Activated CD4-positive, alpha-beta T cell treated with anti-CD3 and anti-CD28 coated beads for 1 hour (primary cell): ENCODE data around the gene ROBO2.

Experiments used
- DNase-seq: peaks from one replicate; pipeline ENCODE4 v3.0.0-alpha.2; 2020

The ROBO2 gene

GRCh38 chr3:77191014-77191413 is 151.1 kb downstream of the ROBO2 start:
- no peak for DNase-seq

GRCh38 chr3:77191640-77192039 is 151.7 kb downstream of the ROBO2 start:
- DNase-seq = no peak

- DNase-seq = no peak
These were observed 156.1 kb downstream of the ROBO2 start for GRCh38 chr3:77195766-77196545.

GRCh38 chr3:77197408-77197807 is 157.5 kb downstream of the ROBO2 start:
- DNase-seq = no peak

- no peak for DNase-seq
These were observed 164.0 kb downstream of the ROBO2 start for GRCh38 chr3:77203851-77204250.

GRCh38 chr3:77204788-77205187 is 164.9 kb downstream of the ROBO2 start:
- no peak for DNase-seq

GRCh38 chr3:77207753-77208152 is 167.9 kb downstream of the ROBO2 start:
- DNase-seq = no peak

GRCh38 chr3:77222701-77223100 is 182.8 kb downstream of the ROBO2 start:
- no peak for DNase-seq

- no peak for DNase-seq
These were observed 187.7 kb downstream of the ROBO2 start for GRCh38 chr3:77227567-77227966.

- DNase-seq = no peak
These were observed 192.7 kb downstream of the ROBO2 start for GRCh38 chr3:77232557-77232956.

GRCh38 chr3:77234004-77234403 is 194.1 kb downstream of the ROBO2 start:
- DNase-seq = no peak

GRCh38 chr3:77236118-77236517 is 196.2 kb downstream of the ROBO2 start:
- no peak for DNase-seq

GRCh38 chr3:77240072-77240650 is 200.3 kb downstream of the ROBO2 start:
- no peak for DNase-seq

- no peak for DNase-seq
These were observed 202.5 kb downstream of the ROBO2 start for GRCh38 chr3:77242371-77242770.

- DNase-seq = no peak
These were observed 205.1 kb downstream of the ROBO2 start for GRCh38 chr3:77244981-77245380.

GRCh38 chr3:77247061-77247460 is 207.2 kb downstream of the ROBO2 start:
- no peak for DNase-seq

GRCh38 chr3:77247817-77248216 is 207.9 kb downstream of the ROBO2 start:
- no peak for DNase-seq

GRCh38 chr3:77248420-77248819 is 208.5 kb downstream of the ROBO2 start:
- no peak for DNase-seq

GRCh38 chr3:77251136-77251535 is 211.2 kb downstream of the ROBO2 start:
- no peak for DNase-seq

- DNase-seq = no peak
These were observed 215.3 kb downstream of the ROBO2 start for GRCh38 chr3:77254967-77255831.

GRCh38 chr3:77256584-77257503 is 216.9 kb downstream of the ROBO2 start:
- DNase-seq = no peak

- DNase-seq = no peak
These were observed 219.8 kb downstream of the ROBO2 start for GRCh38 chr3:77259694-77260093.

- DNase-seq = no peak
These were observed 222.5 kb downstream of the ROBO2 start for GRCh38 chr3:77262361-77262760.
